Measurements from ENCODE around the gene SLIT1.

DNA sequence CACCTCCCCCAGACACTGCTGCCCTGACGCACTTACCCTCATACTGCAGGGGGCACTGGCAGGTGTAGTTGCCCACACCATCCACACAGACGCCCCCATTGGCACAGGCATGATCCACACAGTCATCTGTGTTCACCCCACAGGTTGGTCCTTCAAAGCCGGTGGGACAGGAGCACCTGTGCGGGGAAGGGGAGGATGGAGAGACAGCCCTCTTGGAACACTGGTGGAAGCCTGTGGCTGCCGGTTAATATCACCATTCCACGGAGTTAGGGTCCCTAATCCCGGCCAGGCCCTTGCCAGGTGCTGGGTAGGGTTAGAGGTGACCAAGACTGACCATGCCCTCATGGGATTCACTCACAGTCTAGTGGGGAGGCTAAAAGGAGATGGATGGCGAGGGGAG is 171.8 kb downstream of the SLIT1 start:
- TF ChIP-seq EZH2 (IDR thresholded peaks at IDR 0.05; ENCODE audit: insufficient read depth, poor library complexity, severe bottlenecking) (no peak), EZH2phosphoT487 (IDR thresholded peaks at IDR 0.05; ENCODE audit: insufficient read depth, low read depth) (no peak)

Measured in GM23248 (cell line).